IPS DF 4.7 (cell line): ENCODE results near the gene ADCY10.
"Not testable (repeated sequence)": the region's sequence is repeated elsewhere in the genome, so short reads cannot be mapped to it uniquely, and the experiment has no call there.

Experiments
- DNase-seq: peaks from one replicate; pipeline ENCODE4 v3.0.0-alpha.2; 2013; ENCODE audit warnings: low spot score; ENCODE audit errors: extremely low read depth

ADCY10 gene

GRCh38 chr1:167913895-167914496 is at the start of gene ADCY10:
TSS of gene ADCY10 (minus strand) at chr1:167914134. CDS start at chr1:167905140, 8,994 bp downstream.
- no peak for DNase-seq

DNA sequence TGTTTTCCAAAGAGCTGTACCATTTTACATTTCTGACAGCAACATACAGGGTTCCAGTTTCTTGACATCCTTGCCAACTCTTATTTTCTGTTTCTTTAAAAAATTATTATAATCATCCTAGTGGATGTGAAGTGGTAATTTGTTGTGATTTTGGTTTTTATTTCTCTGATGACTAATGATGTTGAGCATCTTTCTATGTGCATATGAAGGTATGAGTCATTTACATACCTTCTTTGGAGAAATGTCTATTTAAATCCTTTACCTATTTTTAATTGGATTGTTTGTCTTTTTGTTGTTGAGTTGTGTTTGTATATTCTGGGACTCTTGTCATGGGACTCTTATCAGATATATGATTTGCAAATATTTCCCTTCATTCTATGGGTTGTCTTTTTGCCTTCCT is 43.8 kb upstream of the ADCY10 start:
- no peak for DNase-seq

DNA sequence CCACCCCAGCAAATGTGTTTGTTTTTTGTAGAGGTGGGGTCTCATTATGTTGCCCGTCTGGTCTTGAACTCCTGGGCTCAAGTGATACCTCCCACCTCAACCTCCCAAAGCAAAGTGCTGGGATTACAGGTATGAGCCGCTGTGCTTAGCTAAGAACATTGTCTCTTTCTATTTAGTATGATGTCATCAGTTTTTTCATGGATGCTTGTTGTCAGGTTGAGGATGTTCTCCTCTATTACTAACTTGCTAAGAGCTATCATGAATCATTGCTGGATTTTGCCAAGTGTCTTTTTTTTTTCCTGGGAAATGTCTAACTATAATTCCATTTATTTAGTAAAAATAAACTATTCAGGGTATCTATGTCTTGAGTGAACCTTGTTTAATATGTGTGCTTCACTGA is 42.0 kb upstream of the ADCY10 start:
- no peak for DNase-seq

DNA sequence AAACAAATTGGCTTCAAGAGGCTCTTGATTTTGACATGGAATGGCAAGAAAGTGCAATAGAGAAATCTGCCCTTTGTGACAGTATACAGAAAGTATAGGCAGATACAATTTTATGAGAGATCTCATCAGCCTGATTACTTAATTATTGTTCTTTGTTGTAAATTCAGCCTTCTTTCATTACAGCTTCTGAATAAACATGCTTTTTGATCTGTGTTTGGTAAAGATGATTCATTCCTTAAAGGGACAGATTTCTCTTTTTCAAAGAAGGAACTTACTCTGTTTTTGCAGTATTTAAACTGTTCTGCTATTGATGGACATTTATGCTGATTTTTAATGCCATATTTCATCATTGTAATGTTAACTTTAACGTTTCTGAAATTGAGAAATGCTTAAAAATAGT is 36.6 kb upstream of the ADCY10 start:
- DNase-seq, result no peak

DNA sequence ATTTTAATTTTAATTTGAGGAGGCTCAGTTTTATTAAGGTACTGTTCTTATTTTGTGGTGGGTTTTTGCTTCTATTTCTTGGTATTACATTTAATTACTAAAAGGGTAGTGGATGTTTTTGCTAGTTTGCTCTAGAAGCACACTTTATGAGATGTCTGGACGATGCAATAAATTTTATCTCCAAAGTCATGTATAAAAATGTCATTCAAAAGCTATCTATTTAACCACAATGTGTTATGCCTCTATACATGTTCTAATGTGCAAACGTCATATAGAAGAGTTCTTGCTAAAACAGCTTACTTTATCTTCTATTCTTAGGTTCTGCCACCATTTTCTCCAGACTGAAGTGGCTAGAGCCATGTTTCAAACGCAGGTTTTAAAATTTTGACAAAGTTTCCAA is 35.9 kb upstream of the ADCY10 start:
- DNase-seq, result no peak

DNA sequence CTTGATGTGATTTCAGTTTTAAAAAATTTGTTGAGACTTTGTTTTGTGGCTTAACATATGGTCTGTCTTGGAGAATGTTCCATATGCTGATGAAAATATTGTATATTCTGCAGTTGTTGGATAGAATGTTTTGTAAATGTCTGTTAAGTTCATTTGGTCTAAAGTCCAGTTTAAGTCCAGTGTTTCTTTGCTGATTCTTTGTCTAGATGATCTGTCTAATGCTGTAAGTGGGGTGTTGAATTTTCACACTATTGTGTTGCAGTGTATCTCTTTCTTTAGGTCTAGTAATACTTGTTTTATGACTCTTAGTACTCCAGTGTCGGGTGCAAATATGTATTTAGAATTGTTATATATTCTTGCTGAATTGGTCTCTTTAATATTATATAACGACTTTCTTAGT is 33.8 kb upstream of the ADCY10 start:
- DNase-seq, result no peak

DNA sequence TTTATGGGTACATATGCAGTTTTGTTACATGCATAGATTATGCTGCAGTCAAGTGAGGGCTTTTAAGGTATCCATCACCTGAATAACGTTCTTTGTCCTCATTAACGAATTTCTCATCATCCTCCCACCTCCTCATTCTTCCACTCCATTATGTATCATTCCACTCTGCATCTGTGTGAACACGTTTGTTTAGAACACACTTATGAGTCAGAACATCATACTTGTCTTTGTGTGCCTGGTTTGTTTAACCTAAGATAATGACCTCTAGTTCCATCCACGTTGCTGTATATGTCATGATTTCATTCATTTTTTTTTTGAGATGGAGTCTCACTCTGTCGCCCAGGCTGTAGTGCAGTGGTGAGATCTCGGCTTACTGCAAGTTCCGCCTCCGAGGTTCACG is 29.6 kb upstream of the ADCY10 start:
- DNase-seq, result no peak

GRCh38 chr1:167940264-167940663 is 26.3 kb upstream of the ADCY10 start:
- DNase-seq, result no peak

DNA sequence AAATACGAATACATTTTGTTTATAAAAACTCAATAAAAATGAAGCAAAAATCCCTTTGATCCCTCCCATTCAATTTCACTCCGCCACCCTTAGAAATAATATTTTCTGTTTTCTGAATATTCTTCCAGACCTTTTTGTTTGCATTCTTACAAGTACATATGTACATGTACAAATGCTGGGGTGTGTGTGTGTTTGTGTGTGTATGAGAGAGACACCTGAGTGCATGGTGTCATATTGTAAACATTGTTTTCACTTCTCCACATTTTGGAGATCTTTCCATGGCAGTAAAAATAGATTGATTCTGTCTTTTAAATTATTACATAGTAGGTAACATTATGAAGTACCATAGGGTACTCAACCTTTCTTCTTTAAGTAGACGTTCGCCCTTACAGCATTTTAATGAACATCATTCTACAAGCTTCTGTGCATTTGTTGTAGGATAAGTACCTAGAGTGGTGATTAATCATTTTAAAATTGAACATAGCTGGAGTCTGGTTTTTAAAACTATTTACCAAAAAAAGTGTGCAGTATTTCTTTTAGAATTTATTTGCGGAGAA is 24.2 kb upstream of the ADCY10 start:
- no peak for DNase-seq

- DNase-seq, result no peak
These were observed 23.7 kb upstream of the ADCY10 start for GRCh38 chr1:167937709-167938010.

DNA sequence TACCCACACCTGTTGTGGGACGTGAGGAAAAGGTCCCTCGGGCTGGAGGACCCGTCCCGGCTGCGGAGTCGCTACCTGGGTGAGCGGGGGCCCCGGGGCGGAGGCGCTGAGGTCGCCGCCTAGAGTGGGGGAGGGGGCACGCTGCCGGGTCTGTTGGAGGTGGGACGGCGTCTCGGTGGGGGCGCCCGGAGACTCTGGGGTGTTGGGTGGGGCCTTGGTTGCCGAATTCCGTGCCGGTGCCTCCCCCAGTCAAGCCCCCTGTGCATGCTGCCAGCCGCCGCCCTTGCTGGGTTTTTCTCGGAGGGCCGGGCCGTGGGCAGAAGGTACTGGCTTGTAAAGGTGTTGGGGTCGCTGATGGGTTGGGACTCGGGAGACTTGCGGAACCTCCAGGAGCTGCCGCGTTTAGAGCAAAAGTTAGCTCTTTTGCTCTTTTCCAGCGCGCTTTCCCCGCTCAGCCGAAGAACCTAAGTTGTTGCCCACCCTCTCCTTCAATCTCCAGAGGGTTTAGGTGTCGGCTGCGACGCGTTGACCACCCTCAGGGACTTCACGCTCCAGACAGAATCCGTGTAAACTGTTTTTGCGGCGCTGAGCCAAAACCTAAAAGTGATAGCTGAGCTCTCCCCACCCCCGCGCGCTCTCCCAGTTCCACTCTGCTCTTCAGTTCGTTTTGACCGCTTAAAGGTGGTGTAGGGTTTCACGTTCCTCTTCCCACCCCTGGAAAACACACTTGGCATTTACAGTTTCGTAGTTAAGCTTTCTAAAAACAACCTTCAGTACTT is 23.2 kb upstream of the ADCY10 start, which contains the start of gene MPC2:
MPC2 (minus strand) TSS at position 143 of the 779 bp plus-strand sequence. CDS start 1,231 bp downstream, outside the sequence.
- DNase-seq, result no peak

DNA sequence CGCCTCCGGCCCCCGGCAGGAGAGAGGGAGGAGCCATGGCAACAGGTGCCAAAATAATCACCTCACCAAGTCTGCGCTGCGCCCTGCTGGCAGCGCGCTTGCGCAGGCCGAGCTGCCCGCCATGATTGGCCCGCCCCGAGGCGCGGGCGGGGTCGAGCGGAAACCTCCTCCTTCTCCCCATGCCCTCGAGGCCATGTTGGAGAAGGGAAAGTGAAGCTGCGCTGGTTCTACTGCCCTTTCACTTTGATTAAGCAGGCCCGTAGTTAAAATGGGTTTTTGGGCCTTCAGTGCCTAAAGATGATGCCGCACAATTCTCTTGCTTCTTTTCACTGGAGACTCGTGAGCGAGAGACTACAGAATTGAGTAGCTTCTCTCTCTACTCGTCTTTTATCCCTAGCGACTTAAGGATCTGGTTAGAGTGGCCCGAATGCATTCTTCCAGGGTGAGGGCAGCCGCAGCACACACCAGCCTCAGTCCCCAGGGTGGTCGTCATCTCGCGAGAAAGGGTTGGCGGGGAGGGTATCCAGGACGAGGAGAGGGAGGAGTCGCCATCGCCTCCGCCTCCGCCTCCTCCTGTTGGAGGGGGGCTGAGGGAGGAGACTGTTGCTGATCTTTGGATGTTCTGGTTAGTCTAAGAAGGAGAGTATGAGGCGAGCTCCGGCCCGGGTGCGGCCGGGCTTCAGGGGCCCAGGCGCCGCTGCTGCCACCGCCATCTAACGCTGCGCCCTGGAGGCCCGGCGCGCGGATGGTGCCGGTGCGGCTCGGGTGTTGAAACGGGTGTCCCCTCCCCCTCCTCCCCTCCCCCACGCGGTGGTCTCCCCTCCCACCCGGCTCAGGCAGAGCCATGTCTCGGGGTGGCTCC is 22.4 kb upstream of the ADCY10 start, which contains the start of gene DCAF6:
DCAF6 (plus strand) TSS at position 616 of the 862 bp plus-strand sequence; CDS start at position 845, 229 bp downstream.
- DNase-seq, result peak; percentile 85

GRCh38 chr1:167935216-167936067 is 21.5 kb upstream of the ADCY10 start:
- no peak for DNase-seq

DNA sequence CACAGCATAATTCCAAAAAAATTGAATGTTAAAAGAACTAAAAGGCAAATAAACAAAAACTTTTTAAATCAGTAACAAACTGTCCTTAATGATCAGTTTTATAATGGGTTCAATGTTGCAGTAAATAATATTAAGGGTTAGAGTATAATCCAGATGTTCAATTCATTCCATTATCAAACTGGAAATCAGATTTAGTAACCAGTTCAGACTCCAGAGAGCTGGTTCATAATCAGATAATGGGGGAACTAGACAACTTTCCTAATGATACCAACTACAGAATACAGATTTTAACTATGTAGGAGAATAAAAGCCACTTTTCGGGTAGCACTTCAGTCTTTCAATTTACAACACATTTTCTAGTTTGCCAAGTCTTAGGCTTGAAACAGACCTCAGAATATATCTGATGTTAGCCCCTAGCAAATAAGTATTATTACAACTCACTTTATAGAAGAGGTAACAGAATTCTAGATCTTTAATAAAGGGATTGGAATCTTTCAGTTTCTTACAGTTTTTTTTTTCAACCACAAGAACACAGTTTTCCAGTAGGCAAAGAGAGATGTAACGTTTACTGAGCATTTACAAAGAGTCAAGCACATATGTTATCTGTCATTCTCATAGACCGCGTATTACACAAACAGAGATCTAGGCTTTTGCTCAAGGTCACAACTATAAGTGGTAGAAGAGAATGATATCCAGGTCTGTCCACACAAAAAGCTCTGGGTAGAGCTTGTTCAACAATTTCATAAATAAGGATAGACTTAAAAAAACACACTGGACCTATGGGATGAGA is 20.7 kb upstream of the ADCY10 start:
- no peak for DNase-seq

DNA sequence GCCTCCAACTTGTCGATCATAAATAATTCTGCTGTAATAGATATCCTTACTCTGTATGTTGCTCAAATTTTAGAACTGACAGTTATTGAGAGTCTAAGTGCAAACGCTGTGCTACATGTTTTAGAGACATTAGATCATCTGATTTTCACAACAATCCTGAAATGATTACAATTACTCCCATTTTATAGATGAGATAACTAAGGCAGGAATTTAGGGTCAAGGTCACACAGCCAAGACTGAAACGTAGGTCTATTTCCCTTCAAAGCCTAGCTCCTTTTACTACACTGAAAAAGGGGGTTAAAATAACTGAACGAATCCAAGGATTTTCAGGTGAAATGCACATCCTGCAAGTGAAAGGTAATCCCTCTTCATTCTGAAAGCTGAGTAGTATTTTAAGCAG is 19.9 kb upstream of the ADCY10 start:
- DNase-seq, result no peak

DNA sequence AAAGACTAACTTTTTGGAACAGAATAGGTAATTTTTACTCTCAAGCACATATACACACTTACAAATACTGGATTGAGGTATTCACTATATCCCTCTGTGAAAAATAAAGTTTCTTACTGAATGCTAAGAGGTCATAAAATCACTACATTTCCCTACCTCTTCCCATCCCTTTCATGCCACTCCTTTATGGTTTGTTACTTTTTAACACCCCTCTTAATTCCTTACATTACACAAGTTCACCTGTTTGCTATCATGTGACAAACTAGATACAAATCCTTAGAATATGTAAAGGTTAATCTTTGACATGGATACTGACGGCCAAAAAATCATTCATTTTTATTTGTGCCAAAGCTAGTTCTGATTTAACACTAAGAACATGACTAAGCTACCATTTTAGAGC is 15.8 kb upstream of the ADCY10 start:
- DNase-seq, result no peak

DNA sequence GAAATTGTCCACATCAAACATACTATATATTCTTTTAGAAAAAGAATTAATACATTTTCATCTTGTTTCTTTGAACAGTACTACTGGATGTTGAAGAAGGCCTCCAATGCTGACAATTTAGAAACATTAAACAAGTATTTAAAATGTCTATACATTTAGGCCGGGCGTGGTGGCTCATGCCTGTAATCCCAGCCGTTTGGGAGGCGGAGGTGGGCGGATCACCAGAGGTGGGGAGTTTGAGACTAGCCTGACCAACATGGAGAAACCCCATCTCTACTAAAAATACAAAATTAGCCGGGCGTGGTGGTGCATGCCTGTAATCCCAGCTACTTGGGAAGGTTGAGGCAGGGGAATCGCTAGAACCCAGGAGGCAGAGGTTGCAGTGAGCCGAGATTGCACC is 15.0 kb upstream of the ADCY10 start:
- not testable (repeated sequence) for DNase-seq

DNA sequence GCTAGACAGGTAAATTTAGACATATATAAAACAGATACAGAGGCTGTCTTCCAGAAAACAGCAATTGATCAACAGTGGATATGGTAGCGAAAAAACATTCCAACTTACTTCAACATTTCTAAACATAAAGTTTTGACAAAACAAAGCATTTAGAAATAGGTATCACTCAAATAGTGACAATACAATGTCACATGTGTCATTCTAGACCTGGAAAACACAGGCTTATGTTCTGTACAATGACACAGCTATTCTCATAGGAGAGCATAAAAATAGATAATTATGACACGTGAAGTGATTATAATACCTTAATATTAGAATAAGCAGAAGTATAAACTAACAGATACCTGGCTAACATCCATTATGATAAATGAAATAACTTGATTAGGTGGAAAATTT is 14.5 kb upstream of the ADCY10 start:
- no peak for DNase-seq

DNA sequence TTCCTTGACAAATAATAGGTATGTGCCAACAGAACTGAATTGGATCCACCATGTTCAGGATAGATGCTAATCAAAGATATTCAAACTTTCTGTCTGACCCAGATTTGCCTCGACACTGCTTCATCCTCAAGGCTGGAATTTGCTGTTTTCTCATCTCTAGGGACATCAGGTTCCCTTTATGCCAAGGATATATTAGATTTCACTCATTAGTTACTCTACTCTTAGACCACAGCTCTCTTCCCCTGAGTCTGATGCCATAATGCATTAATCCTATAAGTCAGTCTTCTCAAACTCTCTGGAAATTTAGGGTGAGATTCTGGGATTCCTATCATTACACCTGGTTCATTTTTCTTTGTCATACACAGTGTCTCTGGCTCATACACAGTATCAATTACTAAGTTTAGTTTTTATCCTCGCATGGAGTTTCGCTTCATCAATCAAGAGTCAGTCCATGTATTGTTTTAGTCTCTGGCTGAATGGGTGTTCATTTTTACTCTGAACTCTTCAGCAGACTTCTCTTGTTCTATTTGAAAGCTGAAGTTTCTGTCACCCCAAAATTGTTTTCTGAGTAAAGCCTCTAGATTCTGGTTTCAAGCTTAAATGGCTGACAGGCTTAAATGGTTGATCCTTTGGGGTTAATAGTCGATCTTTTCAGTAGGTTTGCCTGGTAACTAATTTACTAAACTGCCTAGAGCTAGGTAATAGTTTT is 13.3 kb upstream of the ADCY10 start:
- DNase-seq, result no peak
